ENCODE data around the gene ETS1.

Gene ETS1

DNA sequence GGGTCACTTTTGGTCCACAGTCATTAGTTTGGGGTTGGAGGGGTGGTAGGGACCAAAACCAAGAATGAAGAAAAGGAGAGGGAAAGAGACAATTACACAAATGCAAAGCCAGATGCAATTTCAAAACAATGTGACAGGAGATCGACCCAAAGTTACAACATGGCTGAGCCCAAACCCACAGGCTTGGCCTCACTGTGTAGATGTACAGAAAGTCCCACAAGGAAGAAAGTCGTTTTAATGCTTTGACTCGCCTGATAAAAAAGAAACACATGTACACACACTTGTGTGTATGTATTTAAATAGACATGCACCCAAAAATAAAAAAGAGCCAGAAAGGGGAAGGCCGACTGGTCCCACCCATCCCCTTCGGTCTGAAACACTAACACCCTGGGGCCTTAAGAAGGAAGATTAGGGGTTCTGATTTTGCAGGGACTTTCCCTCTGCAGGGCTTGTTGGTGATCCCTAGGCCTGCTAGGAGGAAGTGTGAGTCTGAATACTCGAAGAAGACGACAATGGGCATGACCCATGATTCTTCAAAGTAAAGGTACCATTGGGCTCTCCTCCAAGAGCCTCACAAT, 104.1 kb downstream of the ETS1 start:
- POLR2A ChIA-PET: no interaction called here

DNA sequence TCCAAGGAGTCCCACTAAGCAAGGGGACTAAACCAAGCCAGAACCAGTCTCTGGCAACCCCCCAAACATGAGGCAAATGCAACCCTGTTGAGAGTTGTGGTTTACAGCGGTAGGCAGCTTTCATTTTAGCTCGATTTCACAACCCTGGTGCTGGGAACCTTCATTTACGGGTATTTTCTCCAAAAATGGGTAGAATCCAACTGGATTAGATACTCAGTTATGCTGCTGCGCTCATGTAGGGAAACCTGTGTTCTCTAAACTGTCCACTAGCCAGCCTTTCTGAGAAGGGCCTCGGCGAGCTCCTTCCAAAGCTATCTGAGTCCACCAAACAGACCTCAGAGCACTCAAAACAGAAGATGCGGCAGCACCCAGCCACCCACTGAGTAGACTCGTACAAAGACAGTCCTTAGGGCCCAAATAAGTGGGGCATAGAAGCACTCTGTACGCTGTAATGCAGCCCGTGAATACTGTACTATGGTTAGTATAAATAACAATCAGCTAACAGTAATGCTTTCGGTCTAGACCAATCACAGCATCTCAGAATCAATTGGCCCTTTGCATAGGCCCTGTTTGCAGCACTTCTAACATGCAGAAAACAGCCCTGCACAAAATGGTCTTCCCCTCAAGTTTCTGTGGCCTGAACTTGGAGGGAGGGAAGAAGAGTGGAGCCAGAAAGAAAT, 104.7 kb downstream of the ETS1 start:
- Histone ChIP-seq H3K27ac (ENCODE audit: extremely low read depth, low read depth, low read length) (no peak overlapping the region), H3K4me1 (ENCODE audit: control insufficient read depth, insufficient read depth, low read length) (no peaks in the 10 kb centered on the region), H3K4me3 (ENCODE audit: low read depth, low read length) (no peak overlapping the region), H3K36me3 (ENCODE audit: control insufficient read depth in 2 of 2, insufficient read depth in 1 of 2, low read length in 2 of 2) (peaks cover 0 to 42% of the 10 kb centered on the region in 2 experiments; a peak in 1 of 3 replicates), H3K9me3 (ENCODE audit: control insufficient read depth, insufficient read depth, low read depth, low read length) (no peaks in the 10 kb centered on the region)
- TF ChIP-seq, protein P1, sequence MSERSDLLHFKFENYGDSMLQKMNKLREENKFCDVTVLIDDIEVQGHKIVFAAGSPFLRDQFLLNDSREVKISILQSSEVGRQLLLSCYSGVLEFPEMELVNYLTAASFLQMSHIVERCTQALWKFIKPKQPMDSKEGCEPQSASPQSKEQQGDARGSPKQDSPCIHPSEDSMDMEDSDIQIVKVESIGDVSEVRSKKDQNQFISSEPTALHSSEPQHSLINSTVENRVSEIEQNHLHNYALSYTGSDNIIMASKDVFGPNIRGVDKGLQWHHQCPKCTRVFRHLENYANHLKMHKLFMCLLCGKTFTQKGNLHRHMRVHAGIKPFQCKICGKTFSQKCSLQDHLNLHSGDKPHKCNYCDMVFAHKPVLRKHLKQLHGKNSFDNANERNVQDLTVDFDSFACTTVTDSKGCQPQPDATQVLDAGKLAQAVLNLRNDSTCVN (tag by site-specific recombination; optimal IDR thresholded peaks at IDR 0.05): no peak
- TF ChIP-seq, protein P2, sequence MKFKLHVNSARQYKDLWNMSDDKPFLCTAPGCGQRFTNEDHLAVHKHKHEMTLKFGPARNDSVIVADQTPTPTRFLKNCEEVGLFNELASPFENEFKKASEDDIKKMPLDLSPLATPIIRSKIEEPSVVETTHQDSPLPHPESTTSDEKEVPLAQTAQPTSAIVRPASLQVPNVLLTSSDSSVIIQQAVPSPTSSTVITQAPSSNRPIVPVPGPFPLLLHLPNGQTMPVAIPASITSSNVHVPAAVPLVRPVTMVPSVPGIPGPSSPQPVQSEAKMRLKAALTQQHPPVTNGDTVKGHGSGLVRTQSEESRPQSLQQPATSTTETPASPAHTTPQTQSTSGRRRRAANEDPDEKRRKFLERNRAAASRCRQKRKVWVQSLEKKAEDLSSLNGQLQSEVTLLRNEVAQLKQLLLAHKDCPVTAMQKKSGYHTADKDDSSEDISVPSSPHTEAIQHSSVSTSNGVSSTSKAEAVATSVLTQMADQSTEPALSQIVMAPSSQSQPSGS (tag by site-specific recombination; IDR thresholded peaks at IDR 0.05; ENCODE audit: low read depth): no peak
- TF ChIP-seq ZNF776 (tag by site-specific recombination; IDR thresholded peaks at IDR 0.05; ENCODE audit: borderline replicate concordance) (no peak), ZNF629 (tag by site-specific recombination; IDR thresholded peaks at IDR 0.05) (no peak), ZNF214 (tag by site-specific recombination; IDR thresholded peaks at IDR 0.05; ENCODE audit: borderline replicate concordance) (no peak), ZNF777 (tag by site-specific recombination; IDR thresholded peaks at IDR 0.05; ENCODE audit: borderline replicate concordance) (no peak), ZNF423 (tag by site-specific recombination; IDR thresholded peaks at IDR 0.05) (no peak), ZBTB21 (tag by site-specific recombination; IDR thresholded peaks at IDR 0.05) (no peak), SCRT2 (tag by site-specific recombination; IDR thresholded peaks at IDR 0.05) (no peak), EGR2 (tag by site-specific recombination; IDR thresholded peaks at IDR 0.05; ENCODE audit: low read depth) (no peak), SALL2 (tag by site-specific recombination; IDR thresholded peaks at IDR 0.05; ENCODE audit: borderline replicate concordance) (no peak), ZEB2 (tag by site-specific recombination; IDR thresholded peaks at IDR 0.05) (no peak), SETDB1 (IDR thresholded peaks at IDR 0.05; ENCODE audit: insufficient read length, low read length) (no peak)
- TF ChIP-seq, protein P3, sequence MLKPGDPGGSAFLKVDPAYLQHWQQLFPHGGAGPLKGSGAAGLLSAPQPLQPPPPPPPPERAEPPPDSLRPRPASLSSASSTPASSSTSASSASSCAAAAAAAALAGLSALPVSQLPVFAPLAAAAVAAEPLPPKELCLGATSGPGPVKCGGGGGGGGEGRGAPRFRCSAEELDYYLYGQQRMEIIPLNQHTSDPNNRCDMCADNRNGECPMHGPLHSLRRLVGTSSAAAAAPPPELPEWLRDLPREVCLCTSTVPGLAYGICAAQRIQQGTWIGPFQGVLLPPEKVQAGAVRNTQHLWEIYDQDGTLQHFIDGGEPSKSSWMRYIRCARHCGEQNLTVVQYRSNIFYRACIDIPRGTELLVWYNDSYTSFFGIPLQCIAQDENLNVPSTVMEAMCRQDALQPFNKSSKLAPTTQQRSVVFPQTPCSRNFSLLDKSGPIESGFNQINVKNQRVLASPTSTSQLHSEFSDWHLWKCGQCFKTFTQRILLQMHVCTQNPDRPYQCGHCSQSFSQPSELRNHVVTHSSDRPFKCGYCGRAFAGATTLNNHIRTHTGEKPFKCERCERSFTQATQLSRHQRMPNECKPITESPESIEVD (tag by site-specific recombination; IDR thresholded peaks at IDR 0.05): no peak
- TF ChIP-seq, protein P4, sequence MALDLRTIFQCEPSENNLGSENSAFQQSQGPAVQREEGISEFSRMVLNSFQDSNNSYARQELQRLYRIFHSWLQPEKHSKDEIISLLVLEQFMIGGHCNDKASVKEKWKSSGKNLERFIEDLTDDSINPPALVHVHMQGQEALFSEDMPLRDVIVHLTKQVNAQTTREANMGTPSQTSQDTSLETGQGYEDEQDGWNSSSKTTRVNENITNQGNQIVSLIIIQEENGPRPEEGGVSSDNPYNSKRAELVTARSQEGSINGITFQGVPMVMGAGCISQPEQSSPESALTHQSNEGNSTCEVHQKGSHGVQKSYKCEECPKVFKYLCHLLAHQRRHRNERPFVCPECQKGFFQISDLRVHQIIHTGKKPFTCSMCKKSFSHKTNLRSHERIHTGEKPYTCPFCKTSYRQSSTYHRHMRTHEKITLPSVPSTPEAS (tag by site-specific recombination; IDR thresholded peaks at IDR 0.05): no peak
- TF ChIP-seq, protein P5, sequence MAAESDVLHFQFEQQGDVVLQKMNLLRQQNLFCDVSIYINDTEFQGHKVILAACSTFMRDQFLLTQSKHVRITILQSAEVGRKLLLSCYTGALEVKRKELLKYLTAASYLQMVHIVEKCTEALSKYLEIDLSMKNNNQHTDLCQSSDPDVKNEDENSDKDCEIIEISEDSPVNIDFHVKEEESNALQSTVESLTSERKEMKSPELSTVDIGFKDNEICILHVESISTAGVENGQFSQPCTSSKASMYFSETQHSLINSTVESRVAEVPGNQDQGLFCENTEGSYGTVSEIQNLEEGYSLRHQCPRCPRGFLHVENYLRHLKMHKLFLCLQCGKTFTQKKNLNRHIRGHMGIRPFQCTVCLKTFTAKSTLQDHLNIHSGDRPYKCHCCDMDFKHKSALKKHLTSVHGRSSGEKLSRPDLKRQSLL (tag by site-specific recombination; IDR thresholded peaks at IDR 0.05): no peak
- ChIA-PET POLR2A (no interaction called here), CTCF (interaction anchor here (0.9 kb wide), 1 partner anchor 10 kb away, joined by 3 read pairs; no protein-coding TSS in a partner anchor)

More for the DNA sequence above, 104.1 kb downstream of the ETS1 start:
- Histone ChIP-seq H3K4me3 (ENCODE audit: low read depth, low read length) (no peak overlapping the region), H3K27ac (ENCODE audit: extremely low read depth, low read depth, low read length) (no peak overlapping the region), H3K36me3 (ENCODE audit: control insufficient read depth in 2 of 2, insufficient read depth in 1 of 2, low read length in 2 of 2) (peaks cover 0 to 45% of the 10 kb centered on the region in 2 experiments; a peak in 1 of 3 replicates), H3K9me3 (ENCODE audit: control insufficient read depth, insufficient read depth, low read depth, low read length) (no peaks in the 10 kb centered on the region), H3K4me1 (ENCODE audit: control insufficient read depth, insufficient read depth, low read length) (no peaks in the 10 kb centered on the region)
- TF ChIP-seq ZNF660 (tag by site-specific recombination; IDR thresholded peaks at IDR 0.05) (no peak), SETDB1 (IDR thresholded peaks at IDR 0.05; ENCODE audit: insufficient read length, low read length) (no peak), GLIS2 (tag by site-specific recombination; IDR thresholded peaks at IDR 0.05) (no peak), GLI4 (tag by site-specific recombination; IDR thresholded peaks at IDR 0.05) (no peak)
- TF ChIP-seq, protein P6, sequence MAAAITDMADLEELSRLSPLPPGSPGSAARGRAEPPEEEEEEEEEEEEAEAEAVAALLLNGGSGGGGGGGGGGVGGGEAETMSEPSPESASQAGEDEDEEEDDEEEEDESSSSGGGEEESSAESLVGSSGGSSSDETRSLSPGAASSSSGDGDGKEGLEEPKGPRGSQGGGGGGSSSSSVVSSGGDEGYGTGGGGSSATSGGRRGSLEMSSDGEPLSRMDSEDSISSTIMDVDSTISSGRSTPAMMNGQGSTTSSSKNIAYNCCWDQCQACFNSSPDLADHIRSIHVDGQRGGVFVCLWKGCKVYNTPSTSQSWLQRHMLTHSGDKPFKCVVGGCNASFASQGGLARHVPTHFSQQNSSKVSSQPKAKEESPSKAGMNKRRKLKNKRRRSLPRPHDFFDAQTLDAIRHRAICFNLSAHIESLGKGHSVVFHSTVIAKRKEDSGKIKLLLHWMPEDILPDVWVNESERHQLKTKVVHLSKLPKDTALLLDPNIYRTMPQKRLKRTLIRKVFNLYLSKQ (tag by site-specific recombination; IDR thresholded peaks at IDR 0.05; ENCODE audit: borderline replicate concordance): no peak
- CTCF ChIA-PET: interaction anchor here (0.8 to 1.0 kb wide), 2 partner anchors 11 to 35 kb away, joined by 3 read pairs; no protein-coding TSS in a partner anchor

Data from HEK293 (cell line).